Activated naive CD8-positive, alpha-beta T cell treated with anti-CD3 and anti-CD28 coated beads, Interleukin-2, amount 50 U/mL, for 24 hours (primary cell): Measurements from ENCODE around the gene SNX32.

Source experiments
- ATAC-seq: fragments of 150-1000 bp; cut with Tn5 transposase; one replicate; pipeline ENCODE4 v1.10.0; 2021
- DNase-seq: peaks from one replicate; pipeline ENCODE4 v3.0.0; 2021
- H3K27ac Mint-ChIP-seq: one replicate; pipeline ENCODE4 v1.8.0; 2021; ENCODE audit warnings: mild to moderate bottlenecking, mixed read lengths
- H3K27me3 Mint-ChIP-seq: one replicate; pipeline ENCODE4 v1.8.0; 2021; ENCODE audit warnings: mixed read lengths
- H3K36me3 Mint-ChIP-seq: one replicate; pipeline ENCODE4 v1.8.0; 2021; ENCODE audit warnings: low read depth, mixed read lengths
- H3K4me1 Mint-ChIP-seq: one replicate; pipeline ENCODE4 v1.8.0; 2021; ENCODE audit warnings: mixed read lengths
- H3K4me3 Mint-ChIP-seq: one replicate; pipeline ENCODE4 v1.8.0; 2021; ENCODE audit warnings: mild to moderate bottlenecking, moderate library complexity, mixed read lengths
- H3K9me3 Mint-ChIP-seq: one replicate; pipeline ENCODE4 v1.8.0; 2021; ENCODE audit warnings: mixed read lengths

SNX32 gene

DNA sequence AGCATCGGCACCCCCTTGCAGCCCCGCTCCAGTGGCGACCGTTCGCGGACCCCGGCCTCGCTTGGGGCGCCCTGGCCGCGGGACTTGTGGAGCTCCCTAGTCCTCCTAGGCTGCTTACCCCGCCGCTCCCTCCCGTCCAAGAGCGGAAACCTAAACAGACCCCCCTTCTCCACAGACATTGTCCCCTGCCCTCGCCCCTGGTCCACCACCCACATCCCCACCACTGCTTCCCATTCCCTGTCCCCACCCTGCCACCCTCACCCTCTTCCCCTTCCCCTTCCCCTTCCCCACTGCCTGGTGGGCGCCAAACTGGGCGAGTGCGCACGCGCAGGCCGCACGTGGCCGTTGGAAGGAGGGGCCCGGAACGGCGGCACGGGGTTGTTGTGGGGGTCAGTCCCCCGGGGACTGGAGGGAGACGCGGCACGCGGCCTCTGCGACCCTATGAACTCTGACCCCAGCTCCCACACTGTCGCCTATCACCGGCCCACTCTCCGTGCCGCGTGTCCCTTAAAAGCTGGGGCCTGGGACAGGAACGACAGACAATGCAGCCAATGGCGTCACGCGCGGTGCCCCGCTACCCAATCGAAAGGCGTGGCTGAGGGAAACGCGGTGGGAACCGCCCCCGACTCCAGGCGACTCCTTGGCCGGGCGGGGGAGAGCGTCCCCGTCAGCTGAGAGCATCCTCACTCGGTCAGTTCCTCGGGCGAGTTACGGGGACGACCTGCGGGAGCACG, at the start of gene SNX32:
SNX32 (plus strand) TSS at position 667 of the 734 bp plus-strand sequence. CDS start 103 bp downstream, outside the sequence.
- Mint-ChIP-seq H3K27me3 (peaks cover 3% of the 10 kb centered on the region), H3K4me3 (no peak within 1 kb of the TSS), H3K9me3 (no peaks in the 10 kb centered on the region), H3K4me1 (peaks cover 24% of the 10 kb centered on the region), H3K36me3 (peaks cover 3% of the 10 kb centered on the region), H3K27ac (no peak within 1 kb of the TSS)
- DNase-seq, result peak; percentile 95
- ATAC-seq, result peak; percentile 99

GRCh38 chr11:65785319-65786007, 48.3 kb upstream of the SNX32 start:
- peaks cover 52% of the 10 kb centered on the region for H3K27me3 Mint-ChIP-seq
- no peak for ATAC-seq

DNA sequence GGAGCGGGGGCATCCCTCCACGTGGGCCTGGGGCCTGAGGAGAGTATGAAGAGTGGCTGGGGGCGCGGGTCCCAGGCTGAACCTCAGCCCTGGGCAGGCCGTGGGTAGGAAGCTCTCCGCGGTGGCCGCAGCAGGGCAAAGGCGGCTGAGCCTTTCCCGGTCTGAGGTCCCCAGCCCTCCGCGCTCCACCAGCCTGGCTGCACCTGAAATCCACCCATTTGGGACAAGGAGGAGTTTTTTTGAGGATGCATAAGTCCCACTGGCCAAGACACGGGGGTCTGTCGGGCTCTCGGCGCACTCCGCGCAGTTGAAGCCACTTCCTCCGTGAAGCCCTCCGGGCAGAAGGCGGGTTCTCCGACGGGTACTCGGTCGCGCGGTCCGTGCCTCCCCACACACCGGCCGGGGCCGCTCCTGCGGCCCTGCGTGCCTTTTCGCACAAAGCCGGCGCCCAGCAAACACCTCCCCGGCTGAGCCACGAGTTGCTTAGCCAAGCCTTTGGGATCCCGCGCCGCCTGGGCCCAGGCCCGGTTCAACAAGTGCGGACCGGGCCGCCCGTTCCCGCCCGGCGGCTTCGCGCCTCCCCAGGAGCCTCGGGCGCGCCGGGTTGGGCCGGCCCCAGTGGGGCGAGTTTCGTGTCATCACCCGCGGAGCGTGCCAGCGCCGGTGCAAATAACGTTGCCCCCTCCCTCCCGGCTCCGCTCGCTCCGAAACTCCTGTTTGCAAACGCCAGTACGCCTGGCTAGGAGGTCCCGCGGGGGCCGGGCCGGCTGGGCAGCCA, 47.6 kb upstream of the SNX32 start:
- no peaks in the 10 kb centered on the region for H3K36me3 Mint-ChIP-seq
- no peaks in the 10 kb centered on the region for H3K9me3 Mint-ChIP-seq
- H3K4me1 Mint-ChIP-seq, result peaks cover 25% of the 10 kb centered on the region
- peak overlapping the region; percentile 30 for H3K4me3 Mint-ChIP-seq
- ATAC-seq (no peak), DNase-seq (no peak)
- peaks cover 56% of the 10 kb centered on the region for H3K27me3 Mint-ChIP-seq
- H3K27ac Mint-ChIP-seq, result no peak overlapping the region

More at GRCh38 chr11:65785319-65786007, 48.3 kb upstream of the SNX32 start:
- H3K36me3 Mint-ChIP-seq, result no peaks in the 10 kb centered on the region
- no peak for DNase-seq
- peak overlapping the region; percentile 30 for H3K4me3 Mint-ChIP-seq
- H3K9me3 Mint-ChIP-seq, result no peaks in the 10 kb centered on the region
- no peak overlapping the region for H3K27ac Mint-ChIP-seq
- H3K4me1 Mint-ChIP-seq, result peaks cover 24% of the 10 kb centered on the region

- Mint-ChIP-seq H3K4me1 (peaks cover 30% of the 10 kb centered on the region), H3K4me3 (peak within 1 kb of the TSS; percentile 59)
Measured at GRCh38 chr11:65786786-65787636, 46.8 kb upstream of the SNX32 start, which contains the start of gene OVOL1. TSS of gene OVOL1 (plus strand) at chr11:65787063. CDS start at chr11:65787374, 311 bp downstream.

GRCh38 chr11:65787649-65788622, 45.8 kb upstream of the SNX32 start:
- no peaks in the 10 kb centered on the region for H3K9me3 Mint-ChIP-seq
- peaks cover 30% of the 10 kb centered on the region for H3K4me1 Mint-ChIP-seq
- H3K4me3 Mint-ChIP-seq, result peak overlapping the region; percentile 59
- ATAC-seq (no peak), DNase-seq (no peak)
- no peaks in the 10 kb centered on the region for H3K36me3 Mint-ChIP-seq
- peak overlapping the region; percentile 60 for H3K27ac Mint-ChIP-seq
- H3K27me3 Mint-ChIP-seq, result peaks cover 52% of the 10 kb centered on the region

More at GRCh38 chr11:65786786-65787636, 46.8 kb upstream of the SNX32 start, which contains the start of gene OVOL1:
- DNase-seq, result no peak
- no peaks in the 10 kb centered on the region for H3K9me3 Mint-ChIP-seq
- peaks cover 56% of the 10 kb centered on the region for H3K27me3 Mint-ChIP-seq
- H3K27ac Mint-ChIP-seq, result no peak within 1 kb of the TSS
- no peaks in the 10 kb centered on the region for H3K36me3 Mint-ChIP-seq
- ATAC-seq, result no peak

- DNase-seq, result no peak
- H3K36me3 Mint-ChIP-seq, result no peaks in the 10 kb centered on the region
- H3K9me3 Mint-ChIP-seq, result no peaks in the 10 kb centered on the region
- peaks cover 26% of the 10 kb centered on the region for H3K4me1 Mint-ChIP-seq
- H3K27me3 Mint-ChIP-seq, result peaks cover 46% of the 10 kb centered on the region
- H3K4me3 Mint-ChIP-seq, result no peak overlapping the region
- no peak for ATAC-seq
- H3K27ac Mint-ChIP-seq, result no peak overlapping the region
Measured at GRCh38 chr11:65788821-65789220, 44.9 kb upstream of the SNX32 start.

- peaks cover 41% of the 10 kb centered on the region for H3K27me3 Mint-ChIP-seq
- no peaks in the 10 kb centered on the region for H3K36me3 Mint-ChIP-seq
- peaks cover 26% of the 10 kb centered on the region for H3K4me1 Mint-ChIP-seq
- H3K9me3 Mint-ChIP-seq, result no peaks in the 10 kb centered on the region
- H3K27ac Mint-ChIP-seq, result no peak overlapping the region
- DNase-seq (no peak), ATAC-seq (no peak)
- no peak overlapping the region for H3K4me3 Mint-ChIP-seq
Measured at GRCh38 chr11:65789230-65790103, 44.3 kb upstream of the SNX32 start.

DNA sequence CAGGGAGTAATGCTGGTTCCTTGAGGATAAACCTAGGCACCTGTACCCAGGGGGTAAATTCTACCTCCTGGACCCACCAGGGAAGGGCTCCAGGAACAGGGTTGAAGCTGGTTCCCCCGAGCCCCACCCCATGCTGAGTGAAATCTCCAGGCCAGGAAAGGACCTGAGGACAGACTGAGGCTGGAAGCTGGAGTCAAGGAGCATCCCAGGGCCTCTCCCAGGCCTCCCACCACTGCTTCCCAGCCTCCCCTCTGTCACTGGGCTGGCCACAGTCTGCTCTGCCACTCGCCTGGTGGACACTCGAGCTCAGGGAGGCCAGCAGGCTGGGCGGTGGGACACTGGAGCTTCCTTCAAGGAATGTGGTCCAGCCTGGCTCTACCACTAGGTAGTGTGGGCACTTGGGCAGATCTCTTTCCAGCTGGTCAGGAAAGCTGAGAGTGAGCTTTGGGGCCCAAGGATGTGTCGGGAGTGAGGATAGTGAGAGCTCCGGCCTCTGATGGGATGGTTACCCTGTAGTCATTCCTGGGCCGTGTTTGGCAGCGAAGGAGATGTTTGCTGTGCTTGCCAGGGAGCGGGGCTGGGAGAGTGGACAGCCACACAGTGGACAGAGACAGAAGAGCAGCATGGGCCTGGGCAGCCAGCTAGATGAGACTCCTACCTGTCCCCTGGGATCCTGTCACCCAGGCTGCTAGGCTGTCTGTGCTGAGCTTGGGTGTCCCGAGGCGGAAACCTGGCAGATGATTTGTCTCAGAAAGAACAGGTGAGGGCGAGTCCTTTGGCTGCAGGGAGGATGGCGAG, 43.5 kb upstream of the SNX32 start:
- ATAC-seq (no peak), DNase-seq (no peak)
- Mint-ChIP-seq H3K4me1 (peaks cover 24% of the 10 kb centered on the region), H3K4me3 (no peak overlapping the region), H3K27ac (no peak overlapping the region), H3K36me3 (no peaks in the 10 kb centered on the region), H3K9me3 (no peaks in the 10 kb centered on the region), H3K27me3 (peaks cover 35% of the 10 kb centered on the region)

DNA sequence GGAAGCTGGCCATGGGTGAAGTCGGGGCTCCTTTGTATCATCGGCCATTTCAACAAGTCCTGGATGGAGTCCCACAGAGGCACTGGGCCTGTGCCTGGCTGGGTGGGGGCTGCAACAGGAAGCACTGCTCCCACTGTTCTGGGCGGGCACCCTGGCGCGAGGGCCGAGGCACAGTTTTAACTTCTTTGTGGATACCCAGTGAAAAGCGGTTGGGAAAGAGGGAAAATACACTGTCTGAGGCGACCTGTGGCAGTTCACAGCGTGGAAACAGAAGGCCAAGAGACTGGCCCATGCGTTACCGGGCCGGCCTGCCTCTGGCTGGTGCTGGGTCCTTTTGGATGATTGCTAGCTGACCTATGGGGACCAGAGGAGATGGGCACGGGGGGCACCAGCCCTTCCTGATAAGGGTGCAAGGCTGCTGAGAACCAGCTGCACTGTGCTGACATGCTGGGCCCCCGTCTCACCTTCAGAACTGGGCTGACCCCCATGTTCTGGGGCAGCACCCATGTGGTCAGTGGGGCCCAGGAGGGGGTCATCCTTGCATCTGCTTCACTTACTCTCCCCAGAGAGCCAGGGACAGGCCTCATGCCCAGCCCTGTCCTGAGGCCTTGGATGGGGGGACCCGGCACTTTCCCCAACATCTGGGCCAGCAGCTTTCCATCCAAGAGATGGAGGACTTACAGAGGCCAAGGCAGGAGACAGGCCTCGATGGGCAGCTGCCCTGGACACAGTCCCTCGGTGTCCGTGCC, 42.7 kb upstream of the SNX32 start:
- Mint-ChIP-seq H3K27ac (no peak overlapping the region), H3K4me1 (peaks cover 16% of the 10 kb centered on the region), H3K27me3 (peaks cover 27% of the 10 kb centered on the region), H3K9me3 (no peaks in the 10 kb centered on the region), H3K4me3 (no peak overlapping the region), H3K36me3 (no peaks in the 10 kb centered on the region)
- ATAC-seq (no peak), DNase-seq (no peak)

DNA sequence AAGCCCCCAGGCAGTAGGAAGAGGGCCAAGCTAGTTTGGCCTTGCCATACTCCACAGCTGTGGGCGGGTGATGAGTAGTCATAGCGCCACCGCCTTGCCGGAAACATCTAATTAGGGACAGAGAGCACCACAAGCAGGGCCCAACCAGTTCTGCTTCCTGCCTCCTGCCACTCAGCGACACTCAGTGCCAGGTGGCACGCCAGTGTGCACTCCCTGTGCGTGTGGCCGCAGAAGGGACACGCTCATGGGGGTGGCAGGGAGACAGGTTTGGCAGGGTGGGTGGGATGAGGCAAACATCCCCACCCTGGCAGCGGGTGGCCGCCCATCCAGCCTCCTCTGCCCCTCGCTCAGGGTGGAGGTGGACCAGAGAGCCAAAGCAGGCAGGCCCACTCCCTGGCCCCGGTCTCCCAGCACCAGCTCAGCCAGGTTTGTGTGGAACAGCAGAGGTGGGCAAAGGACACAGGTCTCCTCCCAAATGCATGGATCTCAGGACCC, 42.0 kb upstream of the SNX32 start:
- Mint-ChIP-seq H3K36me3 (no peaks in the 10 kb centered on the region), H3K27me3 (peaks cover 32% of the 10 kb centered on the region), H3K4me1 (peaks cover 16% of the 10 kb centered on the region), H3K27ac (no peak overlapping the region), H3K4me3 (no peak overlapping the region), H3K9me3 (no peaks in the 10 kb centered on the region)
- DNase-seq, result peak; percentile 68
- ATAC-seq, result peak; percentile 94

- H3K27me3 Mint-ChIP-seq, result peaks cover 29% of the 10 kb centered on the region
- H3K36me3 Mint-ChIP-seq, result no peaks in the 10 kb centered on the region
- no peak overlapping the region for H3K4me3 Mint-ChIP-seq
- DNase-seq (no peak), ATAC-seq (no peak)
- H3K9me3 Mint-ChIP-seq, result no peaks in the 10 kb centered on the region
- no peak overlapping the region for H3K27ac Mint-ChIP-seq
- peaks cover 14% of the 10 kb centered on the region for H3K4me1 Mint-ChIP-seq
Measured at GRCh38 chr11:65792456-65792855, 41.3 kb upstream of the SNX32 start.
